Suprapubic skin (tissue), 4 donors: ENCODE measurements around the gene LMCD1.

Source experiments
- CTCF ChIP-seq, 2 donors: fragments of 200-600 bp in 1 of 2; fragments of 450-650 bp in 1 of 2; sonication (generic) in 1 of 2; IDR thresholded peaks; one replicate each; pipeline ENCODE4 v1.5.1; 2016 to 2019; ENCODE audit warnings: antibody characterized with exemption in 2 of 2, mild to moderate bottlenecking in 1 of 2, moderate library complexity in 1 of 2
- EP300 ChIP-seq: sonication (generic); formaldehyde crosslinking; IDR thresholded peaks from one replicate; pipeline ENCODE4 v1.6.1; 2017; ENCODE audit warnings: antibody characterized with exemption
- POLR2AphosphoS5 ChIP-seq, 3 donors: sonication (generic); formaldehyde crosslinking; IDR thresholded peaks; one replicate each; pipeline ENCODE4 v1.6.1; 2017; ENCODE audit warnings: antibody characterized with exemption in 3 of 3

DNA sequence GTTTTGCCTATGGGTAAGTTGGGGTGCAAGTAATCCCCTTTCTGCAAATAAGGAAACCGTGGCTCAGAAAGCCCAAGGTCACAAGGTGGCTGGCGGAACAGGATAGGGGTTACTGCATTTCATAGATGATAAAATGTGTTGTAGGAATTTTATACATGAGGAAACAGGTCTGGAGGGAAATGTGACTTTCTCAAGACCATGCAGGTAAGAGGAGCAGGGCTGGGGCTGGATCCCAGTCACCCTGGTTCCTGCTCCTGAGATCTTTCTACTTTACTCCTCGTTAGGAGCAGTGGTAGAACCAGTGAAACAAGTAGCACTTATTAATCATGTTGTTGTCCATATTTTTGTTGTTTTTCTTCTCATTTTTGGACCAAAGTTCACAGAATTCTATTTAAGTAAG is 79.8 kb downstream of the LMCD1 start:
- TF ChIP-seq CTCF (IDR thresholded peaks at IDR 0.05) (no peak), EP300 (no peak), POLR2AphosphoS5 (IDR thresholded peaks at IDR 0.05) (no peak)
